H1 (cell line): ENCODE results near the gene HELQ. TPM values are rescaled to one million over a fixed set of nuclear protein-coding genes. Genes with fewer than 3 reads are reported as not detected.

Source experiments
- CTCF ChIA-PET: fragments of 300-600 bp; sonication (Branson Sonifier 250); formaldehyde crosslinking; loops from one replicate; lab custom pipeline; 2021; ENCODE audit not compliant: partially characterized antibody; lab: Charles Lee
- POLR2A ChIA-PET: fragments of 300-600 bp; sonication (Branson Sonifier 250); formaldehyde crosslinking; loops from one replicate; lab custom pipeline; 2021; ENCODE audit warnings: inconsistent platforms; ENCODE audit not compliant: partially characterized antibody; lab: Charles Lee
- DNase-seq, 2 experiments: peaks; one replicate each; pipeline versions ENCODE4 v3.0.0 to v3.0.0-alpha.2; 2010 to 2022; ENCODE audit warnings: low spot score in 2 of 2, low read depth in 1 of 2, mixed read lengths in 1 of 2
- FAIRE-seq: peaks from 2 replicates; lab custom pipeline; 2011; peaks lifted over from hg19 to GRCh38; lab: Jason Lieb, UNC
- H2AFZ ChIP-seq: 2 replicates; pipeline ENCODE4 v1.8.1; 2012; ENCODE audit warnings: low read length, inconsistent platforms
- H2AK5ac ChIP-seq: 2 replicates; pipeline ENCODE4 v1.6.1; 2013; ENCODE audit warnings: low read depth, low read length
- H2BK120ac ChIP-seq: replicated peaks from 2 replicates; pipeline ENCODE3; 2013; ENCODE audit warnings: low read depth, low read length, inconsistent platforms
- H2BK12ac ChIP-seq: 2 replicates; pipeline ENCODE4 v1.6.1; 2013; ENCODE audit warnings: low read depth, low read length
- H2BK15ac ChIP-seq: 2 replicates; pipeline ENCODE4 v1.6.1; 2013; ENCODE audit warnings: low read length
- H2BK20ac ChIP-seq: 2 replicates; pipeline ENCODE4 v1.6.1; 2013; ENCODE audit warnings: low read length
- H2BK5ac ChIP-seq: 2 replicates; pipeline ENCODE4 v1.6.1; 2013; ENCODE audit warnings: low read depth, low read length
- H3K14ac ChIP-seq: 2 replicates; pipeline ENCODE4 v1.6.1; 2013; ENCODE audit warnings: inconsistent platforms; ENCODE audit not compliant: insufficient read length
- H3K18ac ChIP-seq: 2 replicates; pipeline ENCODE4 v1.6.1; 2013; ENCODE audit warnings: low read length; ENCODE audit errors: extremely low read depth
- H3K23ac ChIP-seq: 2 replicates; pipeline ENCODE4 v1.6.1; 2013; ENCODE audit warnings: inconsistent platforms; ENCODE audit not compliant: insufficient read length
- H3K23me2 ChIP-seq: 2 replicates; pipeline ENCODE4 v1.6.1; 2013; ENCODE audit warnings: low read depth, low read length
- H3K27ac ChIP-seq: 2 replicates; pipeline ENCODE4 v1.6.1; 2011; ENCODE audit warnings: low read depth, low read length, inconsistent platforms
- H3K27me3 ChIP-seq, 4 experiments: replicated peaks in 1 of 4; 1 replicate in 1 of 4; 2 replicates in 3 of 4; pipeline versions ENCODE4 v1.6.1 to v1.8.1; 2011 to 2013; ENCODE audit warnings: low read length in 3 of 4, mild to moderate bottlenecking in 3 of 4, inconsistent platforms in 2 of 4, mixed read lengths in 2 of 4, moderate library complexity in 1 of 4; ENCODE audit not compliant: control insufficient read depth in 3 of 4, insufficient read depth in 3 of 4; ENCODE audit errors: extremely low read depth in 1 of 4
- H3K36me3 ChIP-seq, 4 experiments: 2 replicates each; pipeline versions ENCODE4 v1.6.1 to v1.8.1; 2011 to 2013; ENCODE audit warnings: mild to moderate bottlenecking in 4 of 4, low read length in 3 of 4, moderate library complexity in 2 of 4, control low read depth in 1 of 4, inconsistent platforms in 1 of 4; ENCODE audit not compliant: insufficient read depth in 4 of 4, control insufficient read depth in 2 of 4
- H3K4ac ChIP-seq: replicated peaks from 2 replicates; pipeline ENCODE3; 2013; ENCODE audit warnings: low read length, low read depth, mixed read lengths, inconsistent platforms; ENCODE audit not compliant: insufficient read length
- H3K4me1 ChIP-seq, 4 experiments: replicated peaks in 1 of 4; 1 replicate in 1 of 4; 2 replicates in 3 of 4; pipeline versions ENCODE4 v1.6.1 to v1.8.1; 2011 to 2013; ENCODE audit warnings: low read length in 3 of 4, inconsistent platforms in 2 of 4, mixed read lengths in 1 of 4; ENCODE audit not compliant: insufficient read depth in 4 of 4, control insufficient read depth in 3 of 4
- H3K4me2 ChIP-seq, 2 experiments: 2 replicates each; pipeline versions ENCODE4 v1.6.1 to v1.8.1; 2011 to 2013; ENCODE audit warnings: low read depth in 2 of 2, low read length in 2 of 2, control low read depth in 1 of 2, inconsistent platforms in 1 of 2, mild to moderate bottlenecking in 1 of 2; ENCODE audit not compliant: insufficient read depth in 1 of 2
- H3K4me3 ChIP-seq, 4 experiments: fragments of 200-600, 300-600 bp in 1 of 4; sonication (generic), shearing (Covaris generic), sonication (Bioruptor Twin) in 1 of 4; 2 replicates each; pipeline versions ENCODE4 v1.5.1 to v1.8.1; 2011 to 2016; ENCODE audit warnings: low read length in 4 of 4, low read depth in 3 of 4, control low read depth in 2 of 4, inconsistent platforms in 2 of 4, mild to moderate bottlenecking in 2 of 4, mixed read lengths in 1 of 4, moderate library complexity in 1 of 4; ENCODE audit not compliant: insufficient read depth in 2 of 4; ENCODE audit errors: extremely low read depth in 1 of 4
- H3K56ac ChIP-seq: replicated peaks from 2 replicates; pipeline ENCODE3; 2013; ENCODE audit warnings: low read depth, mild to moderate bottlenecking, mixed read lengths, low read length, inconsistent platforms; ENCODE audit not compliant: insufficient read length
- H3K79me1 ChIP-seq: 2 replicates; pipeline ENCODE4 v1.6.1; 2013; ENCODE audit warnings: low read depth, low read length, control low read depth
- H3K79me2 ChIP-seq, 2 experiments: 2 replicates each; pipeline versions ENCODE4 v1.6.1 to v1.8.1; 2012 to 2013; ENCODE audit warnings: low read length in 2 of 2, mild to moderate bottlenecking in 2 of 2, inconsistent platforms in 1 of 2; ENCODE audit not compliant: insufficient read depth in 2 of 2, control insufficient read depth in 1 of 2
- H3K9ac ChIP-seq, 4 experiments: replicated peaks in 1 of 4; 1 replicate in 1 of 4; 2 replicates in 3 of 4; pipeline versions ENCODE4 v1.6.1 to v1.8.1; 2011 to 2013; ENCODE audit warnings: low read depth in 3 of 4, low read length in 3 of 4, control low read depth in 2 of 4, mild to moderate bottlenecking in 2 of 4, moderate library complexity in 2 of 4, inconsistent platforms in 1 of 4; ENCODE audit errors: extremely low read depth in 1 of 4
- H3K9me3 ChIP-seq, 2 experiments: 2 replicates each; pipeline versions ENCODE4 v1.6.1 to v1.8.1; 2012 to 2013; ENCODE audit warnings: mild to moderate bottlenecking in 2 of 2, moderate library complexity in 2 of 2, control low read depth in 1 of 2, inconsistent platforms in 1 of 2, low read depth in 1 of 2, low read length in 1 of 2, mixed read lengths in 1 of 2; ENCODE audit not compliant: insufficient read depth in 2 of 2
- H4K20me1 ChIP-seq, 2 experiments: replicated peaks in 1 of 2; 2 replicates each; pipeline versions ENCODE3 to v1.8.1; 2011 to 2013; ENCODE audit warnings: inconsistent platforms in 2 of 2, low read length in 2 of 2, mild to moderate bottlenecking in 1 of 2; ENCODE audit not compliant: insufficient read depth in 2 of 2, control insufficient read depth in 1 of 2
- H4K5ac ChIP-seq: 2 replicates; pipeline ENCODE4 v1.6.1; 2013; ENCODE audit warnings: low read length, low read depth, mixed read lengths, inconsistent platforms; ENCODE audit not compliant: insufficient read length
- H4K8ac ChIP-seq: 2 replicates; pipeline ENCODE4 v1.8.0; 2013; ENCODE audit warnings: mild to moderate bottlenecking, moderate library complexity, low read length, inconsistent platforms; ENCODE audit not compliant: insufficient read depth; ENCODE audit errors: extremely low read depth
- H4K91ac ChIP-seq: replicated peaks from 2 replicates; pipeline ENCODE3; 2013; ENCODE audit warnings: low read length, mixed read lengths, inconsistent platforms; ENCODE audit not compliant: insufficient read length
- EZH2 ChIP-seq: fragments of 200-600 bp; sonication (generic); IDR thresholded peaks from 2 replicates; pipeline ENCODE4 v1.7.1; 2012; ENCODE audit warnings: low read depth, mild to moderate bottlenecking, moderate library complexity, low read length, inconsistent platforms; ENCODE audit not compliant: severe bottlenecking
- GTF2F1 ChIP-seq: IDR thresholded peaks from 2 replicates; pipeline ENCODE4 v1.6.1; 2012; ENCODE audit warnings: low read depth, low read length, improper control_type of control experiment, borderline replicate concordance
- HDAC2 ChIP-seq, 2 experiments: fragments of 300-600 bp in 1 of 2; sonication (generic) in 1 of 2; IDR thresholded peaks; 2 replicates each; pipeline ENCODE4 v1.6.1; 2011 to 2012; ENCODE audit warnings: low read depth in 2 of 2, low read length in 2 of 2, mild to moderate bottlenecking in 2 of 2, moderate library complexity in 2 of 2, borderline replicate concordance in 1 of 2, inconsistent platforms in 1 of 2
- NRF1 ChIP-seq: IDR thresholded peaks from 2 replicates; pipeline ENCODE4 v1.6.1; 2011; ENCODE audit warnings: mild to moderate bottlenecking, low read depth, low read length, improper control_type of control experiment
- POLR2A ChIP-seq, 2 experiments: IDR thresholded peaks; 1 replicate in 1 of 2; 2 replicates in 1 of 2; pipeline ENCODE4 v1.6.1; 2011; ENCODE audit warnings: low read depth in 2 of 2, low read length in 2 of 2, mild to moderate bottlenecking in 2 of 2; ENCODE audit errors: control extremely low read depth in 1 of 2
- SP4 ChIP-seq: IDR thresholded peaks from 2 replicates; pipeline ENCODE4 v1.6.1; 2012; ENCODE audit warnings: low read length, inconsistent platforms
- WGBS, 2 experiments: shearing (Covaris generic) in 1 of 2; methylation state at CpG; one replicate each; pipeline versions ENCODE4 v1.1.6 to v1.1.7; 2013 to 2015; ENCODE audit warnings: low lambda C conversion rate in 2 of 2, mixed read lengths in 2 of 2, inconsistent platforms in 1 of 2, low coverage in 1 of 2, missing lambda C conversion rate in 1 of 2; ENCODE audit not compliant: insufficient replicate concordance in 2 of 2, insufficient coverage in 1 of 2, insufficient read length in 1 of 2; ENCODE audit errors: extremely low coverage in 1 of 2, missing lambda C conversion rate in 1 of 2; 5-methylcytosine and 5-hydroxymethylcytosine counted together
- polyA plus RNA-seq, 7 experiments: library from polyadenylated mRNA; depleted of rRNA in 3 of 7; stranded (reverse) in 5 of 7; unstranded in 2 of 7; fragments of >200 nt in 5 of 7; fragments of 200-250 nt in 2 of 7; gene quantifications; 1 replicate in 5 of 7; 2 replicates in 1 of 7; 4 replicates in 1 of 7; pipeline versions ENCODE4 v1.2.1 to v1.2.3, GENCODE V29; 2011 to 2013; ENCODE audit warnings: missing spikeins in 2 of 7, mixed read lengths in 2 of 7
- total RNA-seq: library from RNA; stranded (reverse); fragmentation: NEBNext Ultra II Directional; extraction: Animal tissue kit (Norgen Biotek cat#: 25700); gene quantifications from 2 replicates; pipeline ENCODE4 v1.2.1, GENCODE V29; 2021
- TF ChIP-seq, protein P1 (sequence below): IDR thresholded peaks from 2 replicates; pipeline ENCODE4 v1.6.1; 2011; ENCODE audit warnings: low read depth, mild to moderate bottlenecking, low read length; ENCODE audit not compliant: insufficient read depth
- TF ChIP-seq, protein P2 (sequence below): IDR thresholded peaks from 2 replicates; pipeline ENCODE4 v1.6.1; 2012; ENCODE audit warnings: inconsistent platforms

Gene HELQ
- total and polyA plus RNA-seq, 2 of the 8 experiments (the other 6 are each of a cell fraction or from before 2014, with no cell fraction given) = 4.7 to 9.0 TPM

DNA sequence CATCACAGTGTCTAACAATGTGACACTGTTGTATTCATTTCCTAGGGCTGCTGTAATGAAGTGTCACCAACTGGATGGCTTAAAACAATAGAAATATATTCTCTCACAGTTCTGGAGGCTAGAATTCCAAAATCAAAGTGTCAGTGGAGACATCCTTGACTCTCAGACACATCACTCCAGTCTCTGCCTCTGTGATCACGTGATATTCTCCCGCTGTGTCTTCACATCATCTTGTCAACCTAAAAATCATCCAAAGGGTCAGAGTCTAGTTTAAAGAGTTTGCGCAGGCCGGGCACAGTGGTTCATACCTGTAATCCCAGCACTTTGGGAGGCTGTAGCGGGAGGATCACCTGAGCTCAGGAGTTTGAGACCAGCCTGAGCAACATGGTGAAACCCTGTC, 84.4 kb downstream of the HELQ start:
- Histone ChIP-seq H4K8ac (no peak overlapping the region), H3K27me3 (no peaks in the 10 kb centered on the region; a peak in 2 of 7 replicates), H3K23ac (no peak overlapping the region), H3K79me2 (no peaks in the 10 kb centered on the region), H3K14ac (no peak overlapping the region), H3K79me1 (no peaks in the 10 kb centered on the region; the same call in 1 of the 2 replicates), H2BK20ac (no peak overlapping the region), H2BK12ac (no peak overlapping the region), H3K9me3 (0 out of 4 replicates have a peak, but pooled peaks cover 0 to 3% of the 10 kb centered on the region in 2 experiments), H2BK5ac (no peak overlapping the region), H3K23me2 (no peaks in the 10 kb centered on the region), H2AFZ (no peak overlapping the region), H3K36me3 (no peaks in the 10 kb centered on the region), H3K4ac (no peak overlapping the region), H3K4me3 (no peak overlapping the region), H2BK120ac (no peak overlapping the region), H3K9ac (no peak overlapping the region), H3K4me2 (no peak overlapping the region), H4K20me1 (no peaks in the 10 kb centered on the region), H4K5ac (no peak overlapping the region), H3K18ac (no peak overlapping the region), H4K91ac (no peak overlapping the region), H3K56ac (no peak overlapping the region), H3K27ac (no peak overlapping the region), H2AK5ac (no peak overlapping the region), H2BK15ac (no peak overlapping the region), H3K4me1 (no peaks in the 10 kb centered on the region)
- no peak for DNase-seq
- no peak for FAIRE-seq
- TF ChIP-seq GTF2F1 (no peak), NRF1 (no peak), SP4 (no peak), POLR2A (IDR thresholded peaks at IDR 0.05; ENCODE audit: control extremely low read depth in 1 of 2, low read depth in 2 of 2, low read length in 2 of 2) (no peak), HDAC2 (IDR thresholded peaks at IDR 0.05; ENCODE audit: borderline replicate concordance in 1 of 2, low read depth in 2 of 2, low read length in 2 of 2) (no peak), EZH2 (no peak)
- TF ChIP-seq, protein P1, sequence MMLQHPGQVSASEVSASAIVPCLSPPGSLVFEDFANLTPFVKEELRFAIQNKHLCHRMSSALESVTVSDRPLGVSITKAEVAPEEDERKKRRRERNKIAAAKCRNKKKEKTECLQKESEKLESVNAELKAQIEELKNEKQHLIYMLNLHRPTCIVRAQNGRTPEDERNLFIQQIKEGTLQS = no peak
- TF ChIP-seq, protein P2, sequence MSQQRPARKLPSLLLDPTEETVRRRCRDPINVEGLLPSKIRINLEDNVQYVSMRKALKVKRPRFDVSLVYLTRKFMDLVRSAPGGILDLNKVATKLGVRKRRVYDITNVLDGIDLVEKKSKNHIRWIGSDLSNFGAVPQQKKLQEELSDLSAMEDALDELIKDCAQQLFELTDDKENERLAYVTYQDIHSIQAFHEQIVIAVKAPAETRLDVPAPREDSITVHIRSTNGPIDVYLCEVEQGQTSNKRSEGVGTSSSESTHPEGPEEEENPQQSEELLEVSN = no peak
- POLR2A ChIA-PET = no interaction called here
- CTCF ChIA-PET = interaction anchor here (0.9 to 2.1 kb wide), 2 partner anchors 19 to 35 kb away, joined by 3 to 5 read pairs; no protein-coding TSS in a partner anchor
- WGBS, 2 experiments = 91% methylated on average over 5 of the region's 5 CpGs; no CpG with 5 or more reads in 1 of the 2 experiments
